Neutrophil (primary cell): ENCODE results near the gene ZNF277.

Experiments used
- H3K27ac ChIP-seq: fragments of 200-600 bp; sonication (generic); 2 replicates; pipeline ENCODE4 v1.5.1; 2016; ENCODE audit warnings: mild to moderate bottlenecking, moderate library complexity
- H3K27me3 ChIP-seq: fragments of 200-600 bp; sonication (generic); 2 replicates; pipeline ENCODE4 v1.6.0; 2016; ENCODE audit warnings: mild to moderate bottlenecking
- H3K36me3 ChIP-seq: fragments of 200-600 bp; sonication (generic); 2 replicates; pipeline ENCODE4 v1.5.1; 2017
- H3K4me1 ChIP-seq, 2 experiments: fragments of 200-600 bp in 1 of 2; sonication (generic) in 1 of 2; 1 replicate in 1 of 2; 2 replicates in 1 of 2; pipeline versions ENCODE4 v1.5.1 to v1.6.1; 2013 to 2016; ENCODE audit warnings: low read depth in 1 of 2, low read length in 1 of 2, mild to moderate bottlenecking in 1 of 2, moderate library complexity in 1 of 2; ENCODE audit not compliant: control insufficient read depth in 1 of 2, insufficient read depth in 1 of 2
- H3K4me3 ChIP-seq, 2 experiments: fragments of 200-600 bp in 1 of 2; sonication (generic) in 1 of 2; 1 replicate in 1 of 2; 2 replicates in 1 of 2; pipeline ENCODE4 v1.5.1; 2013 to 2016; ENCODE audit warnings: low read depth in 1 of 2, low read length in 1 of 2, mild to moderate bottlenecking in 1 of 2, moderate library complexity in 1 of 2
- H3K9me3 ChIP-seq: fragments of 200-600 bp; sonication (generic); 2 replicates; pipeline ENCODE4 v1.5.1; 2016
- CTCF ChIP-seq: fragments of 200-600 bp; sonication (generic); IDR thresholded peaks from 2 replicates; pipeline ENCODE4 v1.5.1; 2016; ENCODE audit warnings: antibody characterized with exemption

ZNF277 gene

GRCh38 chr7:112199672-112200071 lies 6.8 kb upstream of the ZNF277 start:
- H3K4me1 ChIP-seq = peaks cover 18% of the 10 kb centered on the region in 2 experiments
- TF ChIP-seq CTCF = no peak
- H3K27me3 ChIP-seq = peaks cover 19% of the 10 kb centered on the region
- H3K36me3 ChIP-seq = no peaks in the 10 kb centered on the region
- H3K4me3 ChIP-seq = no peak overlapping the region
- no peak overlapping the region for H3K27ac ChIP-seq
- H3K9me3 ChIP-seq = no peaks in the 10 kb centered on the region

DNA sequence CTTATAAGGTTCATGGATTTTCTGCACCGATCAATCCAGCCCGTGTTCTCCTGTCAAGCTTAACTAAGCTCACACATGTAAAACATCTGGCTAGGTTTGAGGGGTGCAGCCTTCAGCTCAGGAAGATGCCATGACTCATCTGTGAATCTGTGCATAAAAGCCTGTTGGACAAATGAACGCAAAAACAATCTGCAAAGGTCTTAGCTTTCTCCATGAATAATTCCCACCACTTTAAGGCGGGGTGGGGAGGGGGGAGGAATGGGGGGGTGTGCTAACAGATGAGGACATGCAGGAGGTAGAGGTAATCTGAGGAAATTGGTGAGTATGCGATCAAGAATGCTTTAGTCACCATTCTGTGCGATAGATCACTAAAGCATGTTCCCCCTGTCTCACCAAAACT lies 5.1 kb upstream of the ZNF277 start:
- TF ChIP-seq CTCF = no peak
- Histone ChIP-seq H3K4me1 (peaks cover 26 to 27% of the 10 kb centered on the region in 2 experiments), H3K4me3 (no peak overlapping the region), H3K9me3 (no peaks in the 10 kb centered on the region), H3K36me3 (no peaks in the 10 kb centered on the region), H3K27me3 (peaks cover 28% of the 10 kb centered on the region), H3K27ac (no peak overlapping the region)

DNA sequence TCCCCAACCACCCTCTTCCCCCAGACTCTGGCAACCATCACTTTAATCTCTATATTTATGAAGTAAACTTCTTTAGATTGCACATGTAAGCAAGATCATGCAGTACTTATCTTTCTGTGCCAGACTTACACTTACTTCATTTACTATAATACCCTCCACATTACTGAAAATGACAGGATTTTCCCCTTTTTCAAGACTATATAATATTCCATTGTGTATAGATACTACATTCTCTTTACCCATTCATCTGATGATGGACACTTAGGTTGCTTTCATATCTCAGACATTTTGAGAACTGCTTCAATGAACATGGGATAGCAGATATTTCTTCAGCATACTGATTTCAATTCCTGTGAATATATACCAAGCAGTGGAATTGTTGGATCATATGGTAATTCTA lies 4.7 kb upstream of the ZNF277 start:
- Histone ChIP-seq H3K9me3 (no peaks in the 10 kb centered on the region), H3K36me3 (no peaks in the 10 kb centered on the region), H3K27me3 (peaks cover 28% of the 10 kb centered on the region), H3K4me1 (peaks cover 27% of the 10 kb centered on the region in 2 experiments), H3K4me3 (no peak overlapping the region), H3K27ac (no peak overlapping the region)
- TF ChIP-seq CTCF = no peak

DNA sequence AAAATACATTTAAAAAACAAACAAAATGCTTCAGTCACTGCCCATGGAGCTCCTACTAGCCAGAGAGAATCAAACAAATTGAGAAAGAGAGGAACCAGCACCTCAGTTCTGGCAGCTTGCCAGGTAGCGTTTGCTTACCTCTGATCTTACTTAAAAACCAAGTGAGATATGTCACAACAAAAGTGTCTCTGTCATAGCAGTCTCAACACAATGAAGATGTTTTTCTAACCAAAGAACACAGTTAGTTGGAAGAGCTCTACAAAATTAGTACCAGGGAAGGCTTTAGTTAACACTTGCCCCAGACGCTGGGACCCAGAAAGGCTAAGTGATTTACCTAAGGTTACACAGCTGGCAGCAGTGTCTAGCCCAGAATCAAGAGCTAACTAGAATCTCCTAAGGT lies 3.7 kb upstream of the ZNF277 start:
- no peaks in the 10 kb centered on the region for H3K9me3 ChIP-seq
- peaks cover 28% of the 10 kb centered on the region for H3K27me3 ChIP-seq
- peaks cover 34 to 35% of the 10 kb centered on the region in 2 experiments for H3K4me1 ChIP-seq
- peak overlapping the region; percentile 21 for H3K27ac ChIP-seq
- TF ChIP-seq CTCF = no peak
- no peaks in the 10 kb centered on the region for H3K36me3 ChIP-seq
- H3K4me3 ChIP-seq = no peak overlapping the region

DNA sequence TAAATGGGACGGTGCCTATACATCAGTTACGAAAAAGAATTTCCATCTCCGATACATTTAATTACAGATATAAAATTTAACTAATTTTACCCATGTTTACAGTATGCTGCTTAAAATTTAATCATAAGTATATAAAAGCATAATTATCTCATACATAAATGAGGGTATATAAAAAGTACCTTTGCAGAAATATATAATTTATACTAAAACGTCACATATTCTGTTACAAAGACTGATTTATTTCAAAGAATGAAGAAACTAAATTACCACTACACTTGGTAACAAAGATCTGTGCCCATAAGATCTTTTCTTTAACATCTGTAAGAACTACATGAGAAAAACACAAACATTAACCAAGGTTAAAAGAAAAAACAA lies 3.1 kb upstream of the ZNF277 start:
- H3K27me3 ChIP-seq = peaks cover 28% of the 10 kb centered on the region
- H3K4me1 ChIP-seq = peaks cover 34 to 35% of the 10 kb centered on the region in 2 experiments
- H3K36me3 ChIP-seq = no peaks in the 10 kb centered on the region
- no peak for TF ChIP-seq CTCF
- H3K4me3 ChIP-seq = peak overlapping the region in 1 of 2 experiments; percentile 98
- no peaks in the 10 kb centered on the region for H3K9me3 ChIP-seq
- H3K27ac ChIP-seq = no peak overlapping the region
